ENCODE results near the gene ADRA2B. TPM values are rescaled to one million over a fixed set of nuclear protein-coding genes. Genes with fewer than 3 reads are reported as not detected.
A peak's percentile ranks its signal among the peaks of the same experiment; 100 is the strongest.

ADRA2B gene
- total RNA-seq, 1 experiment from 2014 or later, result 2.7 TPM

DNA sequence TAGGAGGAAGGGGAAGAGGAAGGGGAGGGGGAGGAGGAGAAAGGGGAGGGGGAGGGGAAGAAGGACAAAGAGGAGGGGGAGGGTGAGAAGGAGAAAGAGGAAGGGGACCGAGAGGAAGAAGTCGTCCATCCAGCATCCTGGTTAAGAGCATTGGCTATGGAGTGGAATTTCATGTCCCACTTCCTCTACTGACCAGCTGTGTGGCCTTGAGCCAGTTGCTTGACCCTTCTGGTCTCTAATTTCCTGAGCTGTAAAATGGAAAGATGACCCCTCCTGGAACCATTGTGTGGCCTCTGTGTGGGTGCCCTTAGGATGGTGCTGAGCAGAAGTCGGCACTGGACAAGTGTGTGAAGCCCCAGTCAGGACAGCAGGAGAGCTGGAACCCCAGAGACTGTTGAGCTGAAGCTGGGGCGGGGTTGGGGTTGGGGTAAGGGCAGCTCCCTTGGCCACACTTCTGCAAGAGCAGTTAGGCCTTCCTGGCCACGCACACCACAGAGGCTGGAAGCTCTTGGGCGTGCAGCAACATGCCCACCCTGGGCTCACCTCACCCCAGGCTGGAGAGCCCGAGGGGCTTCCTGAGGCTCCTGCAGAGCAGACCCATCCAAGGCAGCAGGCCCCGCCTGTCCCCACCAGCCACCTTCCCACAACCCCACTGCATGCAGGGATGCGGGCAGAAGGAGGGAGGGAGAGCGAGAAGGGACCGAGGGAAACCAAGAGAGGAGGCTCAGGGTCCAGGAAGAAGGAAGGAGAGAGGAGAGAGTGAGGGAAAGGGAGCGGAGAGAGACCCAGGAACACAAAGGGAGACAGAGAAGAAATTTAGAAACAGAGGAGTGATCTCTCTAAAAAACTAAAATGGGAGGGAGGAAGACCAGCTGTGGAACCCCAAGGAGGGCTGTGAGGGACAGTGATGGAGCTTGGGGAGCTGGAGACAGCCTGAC is 16.2 kb downstream of the ADRA2B start:
- Histone ChIP-seq H4K8ac (replicated peaks; ENCODE audit: insufficient read length, low read depth, low read length) (no peak overlapping the region), H2AK5ac (ENCODE audit: insufficient read length, low read length) (no peak overlapping the region), H3K27me3 (ENCODE audit: insufficient read depth, low read length) (no peaks in the 10 kb centered on the region), H4K20me1 (ENCODE audit: control insufficient read depth, insufficient read depth, insufficient read length) (no peaks in the 10 kb centered on the region), H2BK15ac (ENCODE audit: low read depth, low read length) (no peak overlapping the region), H2BK5ac (ENCODE audit: insufficient read length, low read length) (no peak overlapping the region), H2BK12ac (ENCODE audit: insufficient read length, low read depth, low read length) (no peak overlapping the region), H2AFZ (ENCODE audit: low read length) (no peak overlapping the region), H2BK20ac (ENCODE audit: low read depth, low read length, poor library complexity, severe bottlenecking) (no peak overlapping the region), H3T11ph (ENCODE audit: low read length) (no peak overlapping the region), H3K23ac (ENCODE audit: insufficient read length, low read depth, low read length) (no peak overlapping the region), H3K4me1 (ENCODE audit: insufficient read depth, low read length) (no peaks in the 10 kb centered on the region; the same call in 1 of the 2 replicates), H3K27ac (ENCODE audit: insufficient read length, low read depth, low read length) (no peak overlapping the region), H3K4me2 (ENCODE audit: insufficient read depth, insufficient read length, low read length) (no peak overlapping the region), H3K9ac (ENCODE audit: extremely low read depth, insufficient read length, low read length) (no peak overlapping the region), H3K14ac (ENCODE audit: insufficient read depth, low read length) (no peak overlapping the region), H3K56ac (ENCODE audit: insufficient read length, low read depth, low read length) (no peak overlapping the region), H4K5ac (ENCODE audit: insufficient read length, low read depth, low read length) (no peak overlapping the region), H2BK120ac (ENCODE audit: low read depth, low read length, poor library complexity, severe bottlenecking) (no peak overlapping the region), H3K79me2 (ENCODE audit: insufficient read depth, low read length) (no peaks in the 10 kb centered on the region), H3K18ac (ENCODE audit: insufficient read length, low read depth, low read length) (no peak overlapping the region), H3K9me3 (ENCODE audit: control insufficient read depth, low read depth, low read length) (no peaks in the 10 kb centered on the region), H3K4ac (ENCODE audit: low read depth, low read length) (no peak overlapping the region), H4K91ac (ENCODE audit: insufficient read length, low read depth, low read length) (no peak overlapping the region), H3K79me1 (ENCODE audit: insufficient read depth, low read depth, low read length, poor library complexity, severe bottlenecking) (no peaks in the 10 kb centered on the region), H3K23me2 (ENCODE audit: insufficient read length, low read depth, low read length, poor library complexity, severe bottlenecking) (no peaks in the 10 kb centered on the region)
- Mint-ChIP-seq H3K9me3 (peaks cover 4% of the 10 kb centered on the region in 2 experiments), H3K27ac (peak overlapping the region in 1 of 3 experiments; percentile 75; a peak in 3 of 7 replicates), H3K27me3 (ENCODE audit: low read depth) (peaks cover 1% of the 10 kb centered on the region), H3K4me3 (no peak overlapping the region), H3K4me1 (peaks cover 11 to 30% of the 10 kb centered on the region in 2 experiments), H3K36me3 (ENCODE audit: insufficient read depth in 1 of 3, low read depth in 3 of 3) (peaks cover 1 to 4% (median 2%) of the 10 kb centered on the region in 3 experiments; a peak in 3 of 7 replicates)
- peak; percentile 31 for DNase-seq
- TF ChIP-seq, protein P1, sequence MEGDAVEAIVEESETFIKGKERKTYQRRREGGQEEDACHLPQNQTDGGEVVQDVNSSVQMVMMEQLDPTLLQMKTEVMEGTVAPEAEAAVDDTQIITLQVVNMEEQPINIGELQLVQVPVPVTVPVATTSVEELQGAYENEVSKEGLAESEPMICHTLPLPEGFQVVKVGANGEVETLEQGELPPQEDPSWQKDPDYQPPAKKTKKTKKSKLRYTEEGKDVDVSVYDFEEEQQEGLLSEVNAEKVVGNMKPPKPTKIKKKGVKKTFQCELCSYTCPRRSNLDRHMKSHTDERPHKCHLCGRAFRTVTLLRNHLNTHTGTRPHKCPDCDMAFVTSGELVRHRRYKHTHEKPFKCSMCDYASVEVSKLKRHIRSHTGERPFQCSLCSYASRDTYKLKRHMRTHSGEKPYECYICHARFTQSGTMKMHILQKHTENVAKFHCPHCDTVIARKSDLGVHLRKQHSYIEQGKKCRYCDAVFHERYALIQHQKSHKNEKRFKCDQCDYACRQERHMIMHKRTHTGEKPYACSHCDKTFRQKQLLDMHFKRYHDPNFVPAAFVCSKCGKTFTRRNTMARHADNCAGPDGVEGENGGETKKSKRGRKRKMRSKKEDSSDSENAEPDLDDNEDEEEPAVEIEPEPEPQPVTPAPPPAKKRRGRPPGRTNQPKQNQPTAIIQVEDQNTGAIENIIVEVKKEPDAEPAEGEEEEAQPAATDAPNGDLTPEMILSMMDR (conservative IDR thresholded peaks at IDR 0.05), result no peak
- WGBS (ENCODE audit: extremely low coverage, insufficient read length, low lambda C conversion rate), result no CpG with 5 or more reads among the region's 12 CpGs

All from H9 (cell line).